H1 (cell line): Measurements from ENCODE around the gene CCDC141. TPM values are rescaled to one million over a fixed set of nuclear protein-coding genes. Genes with fewer than 3 reads are reported as not detected.

Source experiments
- CTCF ChIA-PET: fragments of 300-600 bp; sonication (Branson Sonifier 250); formaldehyde crosslinking; loops from one replicate; lab custom pipeline; 2021; ENCODE audit not compliant: partially characterized antibody; lab: Charles Lee
- POLR2A ChIA-PET: fragments of 300-600 bp; sonication (Branson Sonifier 250); formaldehyde crosslinking; loops from one replicate; lab custom pipeline; 2021; ENCODE audit warnings: inconsistent platforms; ENCODE audit not compliant: partially characterized antibody; lab: Charles Lee
- DNase-seq, 2 experiments: peaks; one replicate each; pipeline versions ENCODE4 v3.0.0 to v3.0.0-alpha.2; 2010 to 2022; ENCODE audit warnings: low spot score in 2 of 2, low read depth in 1 of 2, mixed read lengths in 1 of 2
- FAIRE-seq: peaks from 2 replicates; lab custom pipeline; 2011; peaks lifted over from hg19 to GRCh38; lab: Jason Lieb, UNC
- H2AFZ ChIP-seq: 2 replicates; pipeline ENCODE4 v1.8.1; 2012; ENCODE audit warnings: low read length, inconsistent platforms
- H2AK5ac ChIP-seq: 2 replicates; pipeline ENCODE4 v1.6.1; 2013; ENCODE audit warnings: low read depth, low read length
- H2BK120ac ChIP-seq: replicated peaks from 2 replicates; pipeline ENCODE3; 2013; ENCODE audit warnings: low read depth, low read length, inconsistent platforms
- H2BK12ac ChIP-seq: 2 replicates; pipeline ENCODE4 v1.6.1; 2013; ENCODE audit warnings: low read depth, low read length
- H2BK15ac ChIP-seq: 2 replicates; pipeline ENCODE4 v1.6.1; 2013; ENCODE audit warnings: low read length
- H2BK20ac ChIP-seq: 2 replicates; pipeline ENCODE4 v1.6.1; 2013; ENCODE audit warnings: low read length
- H2BK5ac ChIP-seq: 2 replicates; pipeline ENCODE4 v1.6.1; 2013; ENCODE audit warnings: low read depth, low read length
- H3K14ac ChIP-seq: 2 replicates; pipeline ENCODE4 v1.6.1; 2013; ENCODE audit warnings: inconsistent platforms; ENCODE audit not compliant: insufficient read length
- H3K18ac ChIP-seq: 2 replicates; pipeline ENCODE4 v1.6.1; 2013; ENCODE audit warnings: low read length; ENCODE audit errors: extremely low read depth
- H3K23ac ChIP-seq: 2 replicates; pipeline ENCODE4 v1.6.1; 2013; ENCODE audit warnings: inconsistent platforms; ENCODE audit not compliant: insufficient read length
- H3K23me2 ChIP-seq: 2 replicates; pipeline ENCODE4 v1.6.1; 2013; ENCODE audit warnings: low read depth, low read length
- H3K27ac ChIP-seq: 2 replicates; pipeline ENCODE4 v1.6.1; 2011; ENCODE audit warnings: low read depth, low read length, inconsistent platforms
- H3K27me3 ChIP-seq, 4 experiments: replicated peaks in 1 of 4; 1 replicate in 1 of 4; 2 replicates in 3 of 4; pipeline versions ENCODE4 v1.6.1 to v1.8.1; 2011 to 2013; ENCODE audit warnings: low read length in 3 of 4, mild to moderate bottlenecking in 3 of 4, inconsistent platforms in 2 of 4, mixed read lengths in 2 of 4, moderate library complexity in 1 of 4; ENCODE audit not compliant: control insufficient read depth in 3 of 4, insufficient read depth in 3 of 4; ENCODE audit errors: extremely low read depth in 1 of 4
- H3K36me3 ChIP-seq, 4 experiments: 2 replicates each; pipeline versions ENCODE4 v1.6.1 to v1.8.1; 2011 to 2013; ENCODE audit warnings: mild to moderate bottlenecking in 4 of 4, low read length in 3 of 4, moderate library complexity in 2 of 4, control low read depth in 1 of 4, inconsistent platforms in 1 of 4; ENCODE audit not compliant: insufficient read depth in 4 of 4, control insufficient read depth in 2 of 4
- H3K4ac ChIP-seq: replicated peaks from 2 replicates; pipeline ENCODE3; 2013; ENCODE audit warnings: low read length, low read depth, mixed read lengths, inconsistent platforms; ENCODE audit not compliant: insufficient read length
- H3K4me1 ChIP-seq, 4 experiments: replicated peaks in 1 of 4; 1 replicate in 1 of 4; 2 replicates in 3 of 4; pipeline versions ENCODE4 v1.6.1 to v1.8.1; 2011 to 2013; ENCODE audit warnings: low read length in 3 of 4, inconsistent platforms in 2 of 4, mixed read lengths in 1 of 4; ENCODE audit not compliant: insufficient read depth in 4 of 4, control insufficient read depth in 3 of 4
- H3K4me2 ChIP-seq, 2 experiments: 2 replicates each; pipeline versions ENCODE4 v1.6.1 to v1.8.1; 2011 to 2013; ENCODE audit warnings: low read depth in 2 of 2, low read length in 2 of 2, control low read depth in 1 of 2, inconsistent platforms in 1 of 2, mild to moderate bottlenecking in 1 of 2; ENCODE audit not compliant: insufficient read depth in 1 of 2
- H3K4me3 ChIP-seq, 4 experiments: fragments of 200-600, 300-600 bp in 1 of 4; sonication (generic), shearing (Covaris generic), sonication (Bioruptor Twin) in 1 of 4; 2 replicates each; pipeline versions ENCODE4 v1.5.1 to v1.8.1; 2011 to 2016; ENCODE audit warnings: low read length in 4 of 4, low read depth in 3 of 4, control low read depth in 2 of 4, inconsistent platforms in 2 of 4, mild to moderate bottlenecking in 2 of 4, mixed read lengths in 1 of 4, moderate library complexity in 1 of 4; ENCODE audit not compliant: insufficient read depth in 2 of 4; ENCODE audit errors: extremely low read depth in 1 of 4
- H3K56ac ChIP-seq: replicated peaks from 2 replicates; pipeline ENCODE3; 2013; ENCODE audit warnings: low read depth, mild to moderate bottlenecking, mixed read lengths, low read length, inconsistent platforms; ENCODE audit not compliant: insufficient read length
- H3K79me1 ChIP-seq: 2 replicates; pipeline ENCODE4 v1.6.1; 2013; ENCODE audit warnings: low read depth, low read length, control low read depth
- H3K79me2 ChIP-seq, 2 experiments: 2 replicates each; pipeline versions ENCODE4 v1.6.1 to v1.8.1; 2012 to 2013; ENCODE audit warnings: low read length in 2 of 2, mild to moderate bottlenecking in 2 of 2, inconsistent platforms in 1 of 2; ENCODE audit not compliant: insufficient read depth in 2 of 2, control insufficient read depth in 1 of 2
- H3K9ac ChIP-seq, 4 experiments: replicated peaks in 1 of 4; 1 replicate in 1 of 4; 2 replicates in 3 of 4; pipeline versions ENCODE4 v1.6.1 to v1.8.1; 2011 to 2013; ENCODE audit warnings: low read depth in 3 of 4, low read length in 3 of 4, control low read depth in 2 of 4, mild to moderate bottlenecking in 2 of 4, moderate library complexity in 2 of 4, inconsistent platforms in 1 of 4; ENCODE audit errors: extremely low read depth in 1 of 4
- H3K9me3 ChIP-seq, 2 experiments: 2 replicates each; pipeline versions ENCODE4 v1.6.1 to v1.8.1; 2012 to 2013; ENCODE audit warnings: mild to moderate bottlenecking in 2 of 2, moderate library complexity in 2 of 2, control low read depth in 1 of 2, inconsistent platforms in 1 of 2, low read depth in 1 of 2, low read length in 1 of 2, mixed read lengths in 1 of 2; ENCODE audit not compliant: insufficient read depth in 2 of 2
- H4K20me1 ChIP-seq, 2 experiments: replicated peaks in 1 of 2; 2 replicates each; pipeline versions ENCODE3 to v1.8.1; 2011 to 2013; ENCODE audit warnings: inconsistent platforms in 2 of 2, low read length in 2 of 2, mild to moderate bottlenecking in 1 of 2; ENCODE audit not compliant: insufficient read depth in 2 of 2, control insufficient read depth in 1 of 2
- H4K5ac ChIP-seq: 2 replicates; pipeline ENCODE4 v1.6.1; 2013; ENCODE audit warnings: low read length, low read depth, mixed read lengths, inconsistent platforms; ENCODE audit not compliant: insufficient read length
- H4K8ac ChIP-seq: 2 replicates; pipeline ENCODE4 v1.8.0; 2013; ENCODE audit warnings: mild to moderate bottlenecking, moderate library complexity, low read length, inconsistent platforms; ENCODE audit not compliant: insufficient read depth; ENCODE audit errors: extremely low read depth
- H4K91ac ChIP-seq: replicated peaks from 2 replicates; pipeline ENCODE3; 2013; ENCODE audit warnings: low read length, mixed read lengths, inconsistent platforms; ENCODE audit not compliant: insufficient read length
- CEBPB ChIP-seq: IDR thresholded peaks from 2 replicates; pipeline ENCODE4 v1.6.1; 2012; ENCODE audit warnings: low read depth, low read length
- PHF8 ChIP-seq: fragments of 200-600 bp; sonication (generic); conservative IDR thresholded peaks from 2 replicates; pipeline ENCODE4 v1.7.1; 2012; ENCODE audit warnings: low read depth, mild to moderate bottlenecking, inconsistent platforms, low read length, moderate library complexity
- POLR2A ChIP-seq, 2 experiments: IDR thresholded peaks; 1 replicate in 1 of 2; 2 replicates in 1 of 2; pipeline ENCODE4 v1.6.1; 2011; ENCODE audit warnings: low read depth in 2 of 2, low read length in 2 of 2, mild to moderate bottlenecking in 2 of 2; ENCODE audit errors: control extremely low read depth in 1 of 2
- WGBS, 2 experiments: shearing (Covaris generic) in 1 of 2; methylation state at CpG; one replicate each; pipeline versions ENCODE4 v1.1.6 to v1.1.7; 2013 to 2015; ENCODE audit warnings: low lambda C conversion rate in 2 of 2, mixed read lengths in 2 of 2, inconsistent platforms in 1 of 2, low coverage in 1 of 2, missing lambda C conversion rate in 1 of 2; ENCODE audit not compliant: insufficient replicate concordance in 2 of 2, insufficient coverage in 1 of 2, insufficient read length in 1 of 2; ENCODE audit errors: extremely low coverage in 1 of 2, missing lambda C conversion rate in 1 of 2; 5-methylcytosine and 5-hydroxymethylcytosine counted together
- polyA plus RNA-seq, 7 experiments: library from polyadenylated mRNA; depleted of rRNA in 3 of 7; stranded (reverse) in 5 of 7; unstranded in 2 of 7; fragments of >200 nt in 5 of 7; fragments of 200-250 nt in 2 of 7; gene quantifications; 1 replicate in 5 of 7; 2 replicates in 1 of 7; 4 replicates in 1 of 7; pipeline versions ENCODE4 v1.2.1 to v1.2.3, GENCODE V29; 2011 to 2013; ENCODE audit warnings: missing spikeins in 2 of 7, mixed read lengths in 2 of 7
- total RNA-seq: library from RNA; stranded (reverse); fragmentation: NEBNext Ultra II Directional; extraction: Animal tissue kit (Norgen Biotek cat#: 25700); gene quantifications from 2 replicates; pipeline ENCODE4 v1.2.1, GENCODE V29; 2021

The CCDC141 gene
- total and polyA plus RNA-seq, 2 of the 8 experiments (the other 6 are each of a cell fraction or from before 2014, with no cell fraction given): 0.56 to 21.6 TPM

DNA sequence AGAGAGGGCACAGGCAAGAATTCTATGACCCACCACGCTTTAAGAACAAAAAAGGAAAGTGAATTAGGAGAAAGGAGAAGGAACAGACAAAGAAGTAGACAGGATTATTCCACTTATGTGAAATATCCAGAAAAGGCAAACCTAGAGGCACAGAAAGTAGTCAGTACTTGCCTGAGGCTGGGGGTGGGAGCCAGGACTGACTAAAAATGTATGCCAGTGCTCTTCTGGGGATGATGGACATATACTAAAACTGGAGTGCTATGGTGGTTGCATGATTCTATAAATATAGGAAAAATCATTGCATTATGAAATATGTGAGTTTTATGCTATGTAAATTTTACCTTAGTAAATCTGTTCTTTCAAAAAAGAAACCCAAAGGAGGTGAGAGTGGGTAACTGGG, 168.9 kb downstream of the CCDC141 start:
- H2BK12ac ChIP-seq: no peak overlapping the region
- no peaks in the 10 kb centered on the region for H3K27me3 ChIP-seq
- no peaks in the 10 kb centered on the region for H3K36me3 ChIP-seq
- peaks cover 0 to 4% (median 0%) of the 10 kb centered on the region in 4 experiments; a peak in 2 of 7 replicates for H3K4me1 ChIP-seq
- no peaks in the 10 kb centered on the region for H4K20me1 ChIP-seq
- POLR2A ChIA-PET: no interaction called here
- no peaks in the 10 kb centered on the region for H3K23me2 ChIP-seq
- no peak for FAIRE-seq
- H2BK5ac ChIP-seq: no peak overlapping the region
- no peak overlapping the region for H4K5ac ChIP-seq
- no peak overlapping the region for H3K27ac ChIP-seq
- H3K9ac ChIP-seq: no peak overlapping the region
- H3K14ac ChIP-seq: no peak overlapping the region
- TF ChIP-seq CEBPB (no peak), POLR2A (IDR thresholded peaks at IDR 0.05; ENCODE audit: control extremely low read depth in 1 of 2, low read depth in 2 of 2, low read length in 2 of 2) (no peak), PHF8 (no peak)
- DNase-seq: no peak
- no peak overlapping the region for H4K8ac ChIP-seq
- no peak overlapping the region for H3K4me3 ChIP-seq
- H2BK120ac ChIP-seq: no peak overlapping the region
- H2BK15ac ChIP-seq: no peak overlapping the region
- no peak overlapping the region for H3K56ac ChIP-seq
- H3K18ac ChIP-seq: no peak overlapping the region
- H3K9me3 ChIP-seq: no peaks in the 10 kb centered on the region
- no peak overlapping the region for H2BK20ac ChIP-seq
- no peak overlapping the region for H4K91ac ChIP-seq
- H3K79me1 ChIP-seq: no peaks in the 10 kb centered on the region
- H3K4me2 ChIP-seq: no peak overlapping the region
- H2AFZ ChIP-seq: no peak overlapping the region
- 94% methylated on average over 1 of the region's 1 CpG; no CpG with 5 or more reads in 1 of the 2 experiments for WGBS, 2 experiments
- H2AK5ac ChIP-seq: no peak overlapping the region
- CTCF ChIA-PET: interaction anchor here (1.1 to 2.9 kb wide), 3 partner anchors 9 to 139 kb away, joined by 3 to 20 read pairs (median 3); no protein-coding TSS in a partner anchor
- H3K23ac ChIP-seq: no peak overlapping the region
- no peak overlapping the region for H3K4ac ChIP-seq
- no peaks in the 10 kb centered on the region for H3K79me2 ChIP-seq
